ENCODE results near the gene GRIN3B. TPM values are rescaled to one million over a fixed set of nuclear protein-coding genes. Genes with fewer than 3 reads are reported as not detected.
A peak's percentile ranks its signal among the peaks of the same experiment; 100 is the strongest.

The GRIN3B gene
- total and polyA plus RNA-seq, 2 of the 8 experiments (the other 6 are each of a cell fraction or from before 2014, with no cell fraction given): 0.45 to 1.0 TPM

GRCh38 chr19:1028062-1028926, 28.1 kb downstream of the GRIN3B start:
- H2BK5ac ChIP-seq (ENCODE audit: low read depth, low read length): peak overlapping the region; percentile 71; the same call in 1 of the 2 replicates
- peak overlapping the region; percentile 75; the same call in 1 of the 2 replicates for H3K27ac ChIP-seq (ENCODE audit: low read depth, low read length)
- no peak overlapping the region for H3K23ac ChIP-seq (ENCODE audit: insufficient read length)
- no peak overlapping the region for H2BK12ac ChIP-seq (ENCODE audit: low read depth, low read length)
- H3K18ac ChIP-seq (ENCODE audit: extremely low read depth, low read length): peak overlapping the region; percentile 83
- H4K8ac ChIP-seq (ENCODE audit: extremely low read depth, insufficient read depth, low read length): peak overlapping the region; percentile 35
- peak in 1 of 2 experiments; percentile 77 for DNase-seq (ENCODE audit: low read depth in 1 of 2, low spot score in 2 of 2)
- H3K56ac ChIP-seq (replicated peaks; ENCODE audit: insufficient read length, low read depth, low read length): peak overlapping the region; percentile 53
- peaks cover 3% of the 10 kb centered on the region for H3K79me1 ChIP-seq (ENCODE audit: low read depth, low read length)
- peak overlapping the region; percentile 87 to 93 for H3K4me2 ChIP-seq (ENCODE audit: insufficient read depth in 1 of 2, low read depth in 2 of 2, low read length in 2 of 2)
- H3K27me3 ChIP-seq (replicated peaks in 1 of 4; ENCODE audit: control insufficient read depth in 3 of 4, extremely low read depth in 1 of 4, insufficient read depth in 3 of 4, low read length in 3 of 4): no peaks in the 10 kb centered on the region
- H3K9me3 ChIP-seq (ENCODE audit: insufficient read depth in 2 of 2, low read depth in 1 of 2, low read length in 1 of 2): no peaks in the 10 kb centered on the region
- H2BK20ac ChIP-seq (ENCODE audit: low read length): no peak overlapping the region; the same call in 1 of the 2 replicates
- peak overlapping the region; percentile 76 for H4K5ac ChIP-seq (ENCODE audit: insufficient read length, low read depth, low read length)
- H2BK15ac ChIP-seq (ENCODE audit: low read length): no peak overlapping the region
- peaks cover 3 to 55% of the 10 kb centered on the region in 2 experiments; a peak in 3 of 4 replicates for H3K79me2 ChIP-seq (ENCODE audit: control insufficient read depth in 1 of 2, insufficient read depth in 2 of 2, low read length in 2 of 2)
- 14% methylated on average over 32 of the region's 58 CpGs; no CpG with 5 or more reads in 1 of the 2 experiments for WGBS, 2 experiments (ENCODE audit: extremely low coverage in 1 of 2, insufficient coverage in 1 of 2, insufficient read length in 1 of 2, insufficient replicate concordance in 2 of 2, low coverage in 1 of 2, low lambda C conversion rate in 2 of 2, missing lambda C conversion rate in 1 of 2)
- no peak overlapping the region for H2BK120ac ChIP-seq (replicated peaks; ENCODE audit: low read depth, low read length)
- peak overlapping the region; percentile 74 for H4K91ac ChIP-seq (replicated peaks; ENCODE audit: insufficient read length, low read length)
- H3K4ac ChIP-seq (replicated peaks; ENCODE audit: insufficient read length, low read depth, low read length): no peak overlapping the region
- POLR2A ChIA-PET (ENCODE audit: partially characterized antibody): interaction anchor here (0.6 to 12.8 kb wide), 39 partner anchors 10 to 517 kb away, joined by 3 to 509 read pairs (median 5); partner anchors contain the start of genes ABCA7, ARHGAP45, CIRBP and FAM174C
- H2AK5ac ChIP-seq (ENCODE audit: low read depth, low read length): no peak overlapping the region
- no peak overlapping the region for H3K14ac ChIP-seq (ENCODE audit: insufficient read length)
- CTCF ChIA-PET (ENCODE audit: partially characterized antibody): interaction anchor here (0.7 to 2.8 kb wide), 7 partner anchors 9 to 197 kb away, joined by 3 to 18 read pairs (median 5); partner anchors contain the start of gene ABCA7
- H3K4me1 ChIP-seq (replicated peaks in 1 of 4; ENCODE audit: control insufficient read depth in 3 of 4, insufficient read depth in 4 of 4, low read length in 3 of 4): peaks cover 0 to 9% (median 4%) of the 10 kb centered on the region in 4 experiments; a peak in 5 of 7 replicates
- no peak overlapping the region for H2AFZ ChIP-seq (ENCODE audit: low read length)
- peaks cover 12% of the 10 kb centered on the region for H3K23me2 ChIP-seq (ENCODE audit: low read depth, low read length)
- H3K9ac ChIP-seq (replicated peaks in 1 of 4; ENCODE audit: extremely low read depth in 1 of 4, low read depth in 3 of 4, low read length in 3 of 4): peak overlapping the region; percentile 22 to 97 (median 80); a peak in 6 of 7 replicates
- peak overlapping the region; percentile 85 to 99 (median 96) for H3K4me3 ChIP-seq (ENCODE audit: extremely low read depth in 1 of 4, insufficient read depth in 2 of 4, low read depth in 3 of 4, low read length in 4 of 4)
- H4K20me1 ChIP-seq (replicated peaks in 1 of 2; ENCODE audit: control insufficient read depth in 1 of 2, insufficient read depth in 2 of 2, low read length in 2 of 2): peaks cover 10 to 12% of the 10 kb centered on the region in 2 experiments
- no peak for FAIRE-seq
- H3K36me3 ChIP-seq (ENCODE audit: control insufficient read depth in 2 of 4, insufficient read depth in 4 of 4, low read length in 3 of 4): peaks cover 11 to 25% (median 20%) of the 10 kb centered on the region in 4 experiments; a peak in 7 of 8 replicates
- TF ChIP-seq POLR2AphosphoS5 (IDR thresholded peaks at IDR 0.05; ENCODE audit: low read depth, low read length) (peak; percentile 89), SIN3A (conservative IDR thresholded peaks at IDR 0.05 in 1 of 2, IDR thresholded peaks at IDR 0.05 in 1 of 2; ENCODE audit: low read depth in 1 of 2, low read length in 2 of 2) (peak; percentile 58 to 69; a peak in 3 of 4 replicates), KDM4A (IDR thresholded peaks at IDR 0.05; ENCODE audit: low read depth, low read length, severe bottlenecking) (no peak), SIX5 (IDR thresholded peaks at IDR 0.05; ENCODE audit: low read depth, low read length) (no peak), CBX5 (IDR thresholded peaks at IDR 0.05; ENCODE audit: low read depth, low read length) (no peak), SAP30 (IDR thresholded peaks at IDR 0.05; ENCODE audit: insufficient read depth, insufficient replicate concordance, low read length) (no peak), HDAC2 (IDR thresholded peaks at IDR 0.05; ENCODE audit: borderline replicate concordance in 1 of 2, low read depth in 2 of 2, low read length in 2 of 2) (peak; percentile 44 to 78; a peak in 2 of 4 replicates), CBX8 (IDR thresholded peaks at IDR 0.05; ENCODE audit: borderline replicate concordance, low read depth, low read length) (no peak), EZH2 (IDR thresholded peaks at IDR 0.05; ENCODE audit: low read depth, low read length, severe bottlenecking) (no peak)

All from H1 (cell line).